Mesenchymal stem cell (in vitro differentiated cells and primary cell): ENCODE results near the gene OR6F1.

Experiments used
- DNase-seq: peaks from one replicate; pipeline ENCODE4 v3.0.0-alpha.2; 2013
- H2AFZ ChIP-seq: one replicate; pipeline ENCODE4 v1.6.1; 2013; ENCODE audit warnings: low read depth, mild to moderate bottlenecking, control low read depth, inconsistent platforms, low read length, moderate library complexity
- H2AK5ac ChIP-seq: 2 replicates; pipeline ENCODE4 v1.6.1; 2013; ENCODE audit warnings: low read length, moderate library complexity, mild to moderate bottlenecking, inconsistent platforms; ENCODE audit not compliant: severe bottlenecking
- H2BK120ac ChIP-seq: one replicate; pipeline ENCODE4 v1.6.1; 2013; ENCODE audit warnings: low read depth, mild to moderate bottlenecking, inconsistent platforms, low read length, moderate library complexity
- H2BK12ac ChIP-seq, 2 experiments: one replicate each; pipeline ENCODE4 v1.6.1; 2013; ENCODE audit warnings: inconsistent platforms in 2 of 2, low read length in 2 of 2, mild to moderate bottlenecking in 2 of 2, moderate library complexity in 2 of 2, control low read depth in 1 of 2
- H2BK15ac ChIP-seq: one replicate; pipeline ENCODE4 v1.6.1; 2013; ENCODE audit warnings: mild to moderate bottlenecking, low read depth, inconsistent platforms; ENCODE audit not compliant: poor library complexity, severe bottlenecking
- H2BK5ac ChIP-seq: 2 replicates; pipeline ENCODE4 v1.6.1; 2013; ENCODE audit warnings: low read depth, mild to moderate bottlenecking, low read length, control low read depth, inconsistent platforms; ENCODE audit not compliant: poor library complexity, severe bottlenecking
- H3K14ac ChIP-seq, 2 experiments: one replicate each; pipeline ENCODE4 v1.6.1; 2013; ENCODE audit warnings: inconsistent platforms in 2 of 2, low read length in 2 of 2, control low read depth in 1 of 2, mild to moderate bottlenecking in 1 of 2, moderate library complexity in 1 of 2
- H3K18ac ChIP-seq, 2 experiments: one replicate each; pipeline ENCODE4 v1.6.1; 2013; ENCODE audit warnings: inconsistent platforms in 2 of 2, low read length in 2 of 2, control low read depth in 1 of 2, low read depth in 1 of 2, mild to moderate bottlenecking in 1 of 2
- H3K23ac ChIP-seq, 2 experiments: one replicate each; pipeline ENCODE4 v1.6.1; 2013; ENCODE audit warnings: inconsistent platforms in 2 of 2, low read length in 2 of 2, mild to moderate bottlenecking in 2 of 2, moderate library complexity in 2 of 2, control low read depth in 1 of 2
- H3K27ac ChIP-seq: 2 replicates; pipeline ENCODE4 v1.5.1; 2013; ENCODE audit warnings: mild to moderate bottlenecking, moderate library complexity, low read length, control low read depth, inconsistent platforms; ENCODE audit not compliant: poor library complexity, severe bottlenecking
- H3K27me3 ChIP-seq, 2 experiments: 2 replicates each; pipeline versions ENCODE4 v1.6.1 to v1.7.0; 2013; ENCODE audit warnings: low read length in 2 of 2, mild to moderate bottlenecking in 2 of 2, moderate library complexity in 2 of 2, control low read depth in 1 of 2, inconsistent platforms in 1 of 2; ENCODE audit not compliant: control insufficient read depth in 1 of 2, insufficient read depth in 1 of 2
- H3K36me3 ChIP-seq, 2 experiments: 2 replicates each; pipeline versions ENCODE4 v1.6.1 to v1.7.0; 2013; ENCODE audit warnings: low read length in 2 of 2, control low read depth in 1 of 2, inconsistent platforms in 1 of 2, low read depth in 1 of 2, mild to moderate bottlenecking in 1 of 2; ENCODE audit not compliant: insufficient read depth in 2 of 2, control insufficient read depth in 1 of 2
- H3K4ac ChIP-seq, 2 experiments: one replicate each; pipeline ENCODE4 v1.6.1; 2013; ENCODE audit warnings: inconsistent platforms in 2 of 2, low read length in 2 of 2, mild to moderate bottlenecking in 2 of 2, moderate library complexity in 2 of 2, control low read depth in 1 of 2, low read depth in 1 of 2
- H3K4me1 ChIP-seq: 2 replicates; pipeline ENCODE4 v1.6.1; 2013; ENCODE audit warnings: low read depth, low read length, control low read depth; ENCODE audit not compliant: control insufficient read depth, insufficient read depth
- H3K4me2 ChIP-seq: 2 replicates; pipeline ENCODE4 v1.6.1; 2013; ENCODE audit warnings: low read length, mild to moderate bottlenecking, inconsistent platforms; ENCODE audit not compliant: poor library complexity, severe bottlenecking
- H3K4me3 ChIP-seq, 2 experiments: 2 replicates each; pipeline versions ENCODE4 v1.5.1 to v1.7.0; 2013; ENCODE audit warnings: low read length in 2 of 2, mild to moderate bottlenecking in 2 of 2, control low read depth in 1 of 2, low read depth in 1 of 2; ENCODE audit not compliant: insufficient read depth in 1 of 2
- H3K79me1 ChIP-seq: replicated peaks from 2 replicates; pipeline ENCODE4 v1.6.1; 2013; ENCODE audit warnings: mild to moderate bottlenecking, control low read depth, low read length, inconsistent platforms; ENCODE audit not compliant: poor library complexity, severe bottlenecking
- H3K9ac ChIP-seq: 2 replicates; pipeline ENCODE4 v1.7.0; 2013; ENCODE audit warnings: mild to moderate bottlenecking, low read length, moderate library complexity
- H3K9me3 ChIP-seq: 2 replicates; pipeline ENCODE4 v1.7.0; 2013; ENCODE audit warnings: mild to moderate bottlenecking, low read length; ENCODE audit not compliant: control insufficient read depth
- H4K8ac ChIP-seq: one replicate; pipeline ENCODE4 v1.6.1; 2013; ENCODE audit warnings: inconsistent platforms, mild to moderate bottlenecking, low read length, moderate library complexity
- H4K91ac ChIP-seq: one replicate; pipeline ENCODE4 v1.6.1; 2013; ENCODE audit warnings: mild to moderate bottlenecking, low read length, inconsistent platforms
- WGBS: methylation state at CpG from one replicate; pipeline ENCODE4 v1.1.7; 2013; ENCODE audit warnings: mixed read lengths; 5-methylcytosine and 5-hydroxymethylcytosine counted together

Gene OR6F1

GRCh38 chr1:247680171-247680570, 36.3 kb downstream of the OR6F1 start:
- no peaks in the 10 kb centered on the region for H3K27me3 ChIP-seq
- H3K4me3 ChIP-seq: no peak overlapping the region
- no peaks in the 10 kb centered on the region for H3K79me1 ChIP-seq
- H3K27ac ChIP-seq: no peak overlapping the region
- no peak overlapping the region for H2BK12ac ChIP-seq
- H3K18ac ChIP-seq: no peak overlapping the region
- no peak overlapping the region for H3K9ac ChIP-seq
- no peak overlapping the region for H3K23ac ChIP-seq
- H3K4me1 ChIP-seq: no peaks in the 10 kb centered on the region
- H4K8ac ChIP-seq: no peak overlapping the region
- no peak overlapping the region for H2BK120ac ChIP-seq
- H3K36me3 ChIP-seq: no peaks in the 10 kb centered on the region
- no peak overlapping the region for H2AFZ ChIP-seq
- no peak overlapping the region for H2BK15ac ChIP-seq
- WGBS: 69% methylated on average over 4 of the region's 4 CpGs
- H3K9me3 ChIP-seq: peaks cover 7% of the 10 kb centered on the region
- H4K91ac ChIP-seq: no peak overlapping the region
- H2AK5ac ChIP-seq: no peak overlapping the region
- no peak for DNase-seq
- no peak overlapping the region for H2BK5ac ChIP-seq
- H3K14ac ChIP-seq: no peak overlapping the region
- no peak overlapping the region for H3K4ac ChIP-seq
- no peak overlapping the region for H3K4me2 ChIP-seq

DNA sequence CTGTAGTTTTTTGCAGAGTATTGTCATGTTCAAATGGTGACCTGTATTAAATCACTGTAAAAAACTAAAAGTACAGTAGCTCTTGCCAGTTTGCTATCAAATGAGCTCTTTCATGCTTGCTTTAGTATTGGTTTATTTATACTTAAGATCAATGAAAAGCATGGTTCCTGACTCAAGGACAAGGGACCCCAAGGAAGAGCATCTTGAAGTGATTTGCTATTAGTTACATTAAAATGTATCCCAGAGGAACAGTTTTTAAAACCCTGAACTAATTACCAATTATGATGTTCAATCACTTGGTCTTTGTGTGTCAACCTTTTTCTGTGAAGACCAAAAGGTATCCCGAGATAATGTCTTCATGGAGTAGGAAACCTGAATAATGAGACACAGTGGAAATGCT, 36.8 kb downstream of the OR6F1 start, which contains the start of gene OR13G1:
Gene OR13G1 (minus strand): TSS at position 101 of the 400 bp plus-strand sequence. CDS start 6,698 bp downstream, outside the sequence.
- Histone ChIP-seq H3K9me3 (peaks cover 9% of the 10 kb centered on the region), H2BK12ac (no peak within 1 kb of the TSS), H2AK5ac (no peak within 1 kb of the TSS), H2BK5ac (no peak within 1 kb of the TSS), H4K8ac (no peak within 1 kb of the TSS), H3K14ac (no peak within 1 kb of the TSS), H2BK120ac (no peak within 1 kb of the TSS), H3K27me3 (no peaks in the 10 kb centered on the region), H3K9ac (no peak within 1 kb of the TSS), H3K4me3 (no peak within 1 kb of the TSS), H3K23ac (no peak within 1 kb of the TSS), H3K36me3 (no peaks in the 10 kb centered on the region), H3K18ac (no peak within 1 kb of the TSS), H2AFZ (no peak within 1 kb of the TSS), H3K4ac (no peak within 1 kb of the TSS), H3K4me1 (no peaks in the 10 kb centered on the region), H4K91ac (no peak within 1 kb of the TSS), H3K27ac (no peak within 1 kb of the TSS), H2BK15ac (no peak within 1 kb of the TSS), H3K79me1 (no peaks in the 10 kb centered on the region), H3K4me2 (no peak within 1 kb of the TSS)
- 53% methylated on average over 1 of the region's 1 CpG for WGBS
- DNase-seq: no peak

GRCh38 chr1:247669225-247669624, 47.2 kb downstream of the OR6F1 start:
- no peak overlapping the region for H3K14ac ChIP-seq
- no peak overlapping the region for H3K23ac ChIP-seq
- no peak overlapping the region for H3K27ac ChIP-seq
- no peaks in the 10 kb centered on the region for H3K4me1 ChIP-seq
- no peaks in the 10 kb centered on the region for H3K27me3 ChIP-seq
- no peak overlapping the region for H4K8ac ChIP-seq
- no peak overlapping the region for H2AK5ac ChIP-seq
- H2BK5ac ChIP-seq: no peak overlapping the region
- H3K36me3 ChIP-seq: no peaks in the 10 kb centered on the region
- H2AFZ ChIP-seq: no peak overlapping the region
- H3K4me2 ChIP-seq: no peak overlapping the region
- no peak overlapping the region for H3K18ac ChIP-seq
- H2BK12ac ChIP-seq: no peak overlapping the region
- WGBS: no CpG with 5 or more reads among the region's 1 CpG
- no peak overlapping the region for H2BK120ac ChIP-seq
- no peak for DNase-seq
- H3K9ac ChIP-seq: no peak overlapping the region
- peaks cover 23% of the 10 kb centered on the region for H3K9me3 ChIP-seq
- H3K79me1 ChIP-seq: no peaks in the 10 kb centered on the region
- H2BK15ac ChIP-seq: no peak overlapping the region
- H3K4me3 ChIP-seq: no peak overlapping the region
- no peak overlapping the region for H4K91ac ChIP-seq
- no peak overlapping the region for H3K4ac ChIP-seq
